Omental fat pad (tissue), 4 donors: ENCODE data around the gene PER3. TPM values are rescaled to one million over a fixed set of nuclear protein-coding genes. Genes with fewer than 3 reads are reported as not detected.

Experiments used
- ATAC-seq: fragments of 150-250 bp; one replicate; pipeline ENCODE4 v1.9.1; 2016; ENCODE audit warnings: mild to moderate bottlenecking, moderate library complexity; ENCODE audit not compliant: low FRiP score
- DNase-seq: peaks from one replicate; pipeline ENCODE4 v3.0.0-alpha.2; 2019; ENCODE audit warnings: low spot score
- total RNA-seq, 4 donors: library from RNA; depleted of rRNA; stranded (reverse); fragments of >200 nt; gene quantifications; one replicate each; pipeline ENCODE4 v1.1.0, GENCODE V29; 2016
- TF ChIP-seq, protein P1 (sequence below), 3 donors: fragments of 450-650 bp; IDR thresholded peaks; one replicate each; pipeline ENCODE4 v1.5.1; 2016 to 2017; ENCODE audit warnings: antibody characterized with exemption in 3 of 3, mild to moderate bottlenecking in 3 of 3, moderate library complexity in 2 of 3

Gene PER3
- total RNA-seq, 4 donors from 2014 or later: 8.6 to 13.9 (median 12.2) TPM

GRCh38 chr1:7857000-7857399 lies 72.9 kb downstream of the PER3 start:
- TF ChIP-seq, protein P1, sequence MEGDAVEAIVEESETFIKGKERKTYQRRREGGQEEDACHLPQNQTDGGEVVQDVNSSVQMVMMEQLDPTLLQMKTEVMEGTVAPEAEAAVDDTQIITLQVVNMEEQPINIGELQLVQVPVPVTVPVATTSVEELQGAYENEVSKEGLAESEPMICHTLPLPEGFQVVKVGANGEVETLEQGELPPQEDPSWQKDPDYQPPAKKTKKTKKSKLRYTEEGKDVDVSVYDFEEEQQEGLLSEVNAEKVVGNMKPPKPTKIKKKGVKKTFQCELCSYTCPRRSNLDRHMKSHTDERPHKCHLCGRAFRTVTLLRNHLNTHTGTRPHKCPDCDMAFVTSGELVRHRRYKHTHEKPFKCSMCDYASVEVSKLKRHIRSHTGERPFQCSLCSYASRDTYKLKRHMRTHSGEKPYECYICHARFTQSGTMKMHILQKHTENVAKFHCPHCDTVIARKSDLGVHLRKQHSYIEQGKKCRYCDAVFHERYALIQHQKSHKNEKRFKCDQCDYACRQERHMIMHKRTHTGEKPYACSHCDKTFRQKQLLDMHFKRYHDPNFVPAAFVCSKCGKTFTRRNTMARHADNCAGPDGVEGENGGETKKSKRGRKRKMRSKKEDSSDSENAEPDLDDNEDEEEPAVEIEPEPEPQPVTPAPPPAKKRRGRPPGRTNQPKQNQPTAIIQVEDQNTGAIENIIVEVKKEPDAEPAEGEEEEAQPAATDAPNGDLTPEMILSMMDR (IDR thresholded peaks at IDR 0.05): no peak
- ATAC-seq: no peak
- no peak for DNase-seq

DNA sequence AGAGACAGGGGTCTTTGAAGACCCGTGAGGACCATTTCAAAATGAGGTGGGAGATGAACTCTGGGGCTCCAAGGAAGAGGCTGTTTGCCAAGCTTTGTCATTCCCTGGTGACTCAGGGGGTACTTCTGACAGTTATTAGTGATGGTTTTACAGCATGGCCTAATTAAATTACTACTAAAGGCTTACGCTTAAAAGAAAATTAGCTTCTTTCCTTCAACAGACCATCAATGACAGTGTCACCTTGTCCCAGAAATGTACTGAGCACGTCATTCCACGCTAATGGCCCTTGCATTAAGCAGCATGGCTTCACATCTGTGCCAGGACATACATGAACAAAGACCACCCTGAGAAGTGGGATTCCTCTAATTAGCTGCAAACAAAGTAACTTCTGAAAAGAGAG lies 73.9 kb downstream of the PER3 start:
- ATAC-seq (no peak), DNase-seq (no peak)
- TF ChIP-seq, protein P1 (IDR thresholded peaks at IDR 0.05): no peak

DNA sequence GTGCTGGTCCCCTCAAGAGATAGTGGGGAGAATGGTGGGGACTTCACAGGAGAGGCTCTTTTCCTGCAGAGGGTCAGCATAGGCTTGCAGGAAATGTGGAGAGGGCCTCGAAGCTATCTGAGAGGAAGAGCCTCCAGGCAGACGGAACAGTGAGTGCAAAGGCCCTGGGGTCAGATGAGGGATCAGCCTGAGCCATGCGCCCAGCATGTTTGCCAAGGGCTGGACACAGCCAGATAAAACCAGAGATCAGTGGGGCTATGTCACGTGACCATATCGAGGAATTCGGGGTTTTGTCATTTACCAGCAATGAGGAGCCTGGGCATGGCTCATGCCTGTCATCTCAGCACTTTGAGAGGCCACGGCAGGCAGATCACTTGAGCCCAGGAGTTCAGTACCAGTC lies 75.3 kb downstream of the PER3 start:
- TF ChIP-seq, protein P1 (IDR thresholded peaks at IDR 0.05): no peak
- DNase-seq (no peak), ATAC-seq (no peak)

DNA sequence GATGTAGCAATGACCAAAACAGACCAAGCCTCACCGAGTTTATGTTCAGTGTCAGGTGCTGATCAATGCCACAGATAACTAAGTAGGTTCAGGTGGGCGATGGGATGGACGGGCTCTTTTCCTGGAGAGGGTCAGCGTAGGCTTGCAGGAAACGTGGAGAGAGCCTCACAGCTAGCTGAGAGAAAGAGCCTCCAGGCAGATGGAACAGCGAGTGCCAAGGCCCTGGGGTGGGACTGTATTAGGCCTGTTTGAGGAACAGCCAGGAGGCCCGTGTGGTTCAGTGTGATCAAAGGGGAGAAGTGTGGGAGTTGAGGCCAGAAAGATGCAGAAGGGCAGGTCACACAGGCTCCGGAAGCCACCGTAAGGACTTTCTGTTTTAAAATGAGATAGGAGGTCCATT lies 76.0 kb downstream of the PER3 start:
- no peak for DNase-seq
- TF ChIP-seq, protein P1 (IDR thresholded peaks at IDR 0.05): no peak
- no peak for ATAC-seq

GRCh38 chr1:7861452-7861851 lies 77.4 kb downstream of the PER3 start:
- no peak for DNase-seq
- TF ChIP-seq, protein P1 (IDR thresholded peaks at IDR 0.05): no peak
- no peak for ATAC-seq

- DNase-seq (no peak), ATAC-seq (no peak)
- TF ChIP-seq, protein P1 (IDR thresholded peaks at IDR 0.05): no peak
These were observed 78.3 kb downstream of the PER3 start for GRCh38 chr1:7862211-7863060.

GRCh38 chr1:7863756-7864328 lies 79.8 kb downstream of the PER3 start:
- ATAC-seq (no peak), DNase-seq (no peak)
- TF ChIP-seq, protein P1 (IDR thresholded peaks at IDR 0.05): no peak
